GM12891 (cell line): Measurements from ENCODE around the gene RSPO4.

Experiments used
- PAX5 ChIP-seq: IDR thresholded peaks from 2 replicates; pipeline ENCODE4 v1.6.1; 2011; ENCODE audit warnings: low read length, moderate library complexity, mild to moderate bottlenecking; ENCODE audit not compliant: insufficient read depth, severe bottlenecking
- POLR2A ChIP-seq: IDR thresholded peaks from 2 replicates; pipeline ENCODE4 v1.6.1; 2011; ENCODE audit warnings: low read depth, low read length, control low read depth
- POLR2AphosphoS5 ChIP-seq: IDR thresholded peaks from 2 replicates; pipeline ENCODE4 v1.6.1; 2011; ENCODE audit warnings: low read depth, low read length, control low read depth
- POU2F2 ChIP-seq: IDR thresholded peaks from 2 replicates; pipeline ENCODE4 v1.6.1; 2011; ENCODE audit warnings: low read depth, mild to moderate bottlenecking, control low read depth, low read length, moderate library complexity
- SPI1 ChIP-seq: IDR thresholded peaks from 2 replicates; pipeline ENCODE4 v1.6.1; 2011; ENCODE audit warnings: low read depth, low read length, control low read depth
- TAF1 ChIP-seq: IDR thresholded peaks from 2 replicates; pipeline ENCODE4 v1.6.1; 2011; ENCODE audit warnings: low read depth, low read length, control low read depth

- TF ChIP-seq POLR2A: no peak
- no peak for TF ChIP-seq TAF1
- no peak for TF ChIP-seq POLR2AphosphoS5
- TF ChIP-seq SPI1: no peak
- TF ChIP-seq PAX5: no peak
- no peak for TF ChIP-seq POU2F2
Measured at GRCh38 chr20:1022871-1023270, 20.8 kb upstream of the RSPO4 start.
